ENCODE results near the gene MSL2. TPM values are rescaled to one million over a fixed set of nuclear protein-coding genes. Genes with fewer than 3 reads are reported as not detected.
"Not testable (repeated sequence)": the region's sequence is repeated elsewhere in the genome, so short reads cannot be mapped to it uniquely, and the experiment has no call there.

MSL2 gene
- 52.7 and 59.6 TPM in 2 replicates for total RNA-seq

DNA sequence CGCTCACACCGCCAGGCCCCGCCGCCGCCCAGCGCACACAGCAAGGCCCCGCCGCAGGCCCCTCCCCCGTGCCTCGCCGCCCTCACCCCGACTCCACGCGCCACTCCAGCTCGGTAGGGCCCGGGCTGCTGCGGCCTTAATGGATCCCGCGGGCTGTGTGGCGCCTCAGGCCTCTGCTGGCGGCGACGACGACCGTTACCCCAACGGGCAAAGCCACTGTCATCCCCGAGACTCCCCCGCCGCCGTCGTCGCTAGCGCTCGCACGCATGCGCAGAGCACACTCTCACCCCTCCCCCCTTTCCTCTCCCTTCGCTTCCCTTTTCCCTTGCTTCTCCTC is at the start of gene MSL2:
MSL2 (minus strand) TSS at position 272 of the 337 bp plus-strand sequence. CDS start 1,222 bp downstream, outside the sequence.
- intact Hi-C loops (cut with micrococcal nuclease), result loop anchor here (1.0 to 10.0 kb wide), 9 partner anchors 54 to 1710 kb away; partner anchors contain the start of genes CEP63, EPHB1, NCK1 and PCCB

- intact Hi-C loops (cut with micrococcal nuclease), result no loop called here
Observed at GRCh38 chr3:136245691-136246090, 49.6 kb upstream of the MSL2 start.

GRCh38 chr3:136239094-136239493 is 43.0 kb upstream of the MSL2 start:
- intact Hi-C loops (cut with micrococcal nuclease), result no loop called here

GRCh38 chr3:136237961-136238649 is 42.0 kb upstream of the MSL2 start:
- intact Hi-C loops (cut with micrococcal nuclease), result no loop called here

DNA sequence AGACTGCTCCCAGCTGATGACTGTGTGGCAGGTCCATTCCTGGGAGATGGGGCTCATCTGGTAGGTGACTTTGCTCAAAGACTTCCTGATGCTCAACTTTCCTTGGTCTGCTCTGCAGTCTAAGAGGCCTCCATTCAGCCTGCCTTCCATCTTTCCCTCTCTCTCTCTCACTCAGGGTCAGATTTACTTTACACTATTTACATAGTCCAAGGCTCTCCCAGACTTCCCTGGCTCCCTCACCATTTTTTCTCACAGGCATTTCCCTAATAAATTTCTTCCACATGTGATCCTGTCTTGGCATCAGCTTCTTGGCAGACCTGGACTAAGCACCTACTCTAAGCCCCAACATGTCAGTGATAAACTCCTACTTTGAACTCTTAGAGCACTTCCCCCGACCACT is 41.0 kb upstream of the MSL2 start:
- intact Hi-C loops (cut with micrococcal nuclease), result no loop called here

- intact Hi-C loops (cut with micrococcal nuclease), result no loop called here
Observed at GRCh38 chr3:136236109-136236508, 40.0 kb upstream of the MSL2 start.

GRCh38 chr3:136235545-136235944 is 39.4 kb upstream of the MSL2 start:
- intact Hi-C loops (cut with micrococcal nuclease), result no loop called here

DNA sequence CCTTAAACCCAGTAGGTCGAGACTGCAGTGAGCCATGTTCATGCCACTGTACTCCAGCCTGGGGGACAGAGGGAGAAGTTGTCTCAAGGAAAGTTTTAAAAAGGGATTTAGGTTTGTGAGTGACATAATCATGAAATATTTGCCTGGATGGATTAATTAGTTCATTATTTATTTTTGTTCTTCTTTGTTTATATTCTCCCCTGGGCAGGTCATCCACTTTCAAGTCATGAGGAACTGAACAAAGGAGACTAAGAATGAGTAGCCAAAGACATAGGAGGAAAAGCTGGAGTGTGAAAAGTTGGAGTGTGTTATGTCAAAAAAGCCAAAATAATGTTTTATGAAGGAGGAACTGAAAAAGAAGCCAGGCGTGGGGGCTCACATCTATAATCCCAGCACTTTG is 36.3 kb upstream of the MSL2 start:
- intact Hi-C loops (cut with micrococcal nuclease), result no loop called here

DNA sequence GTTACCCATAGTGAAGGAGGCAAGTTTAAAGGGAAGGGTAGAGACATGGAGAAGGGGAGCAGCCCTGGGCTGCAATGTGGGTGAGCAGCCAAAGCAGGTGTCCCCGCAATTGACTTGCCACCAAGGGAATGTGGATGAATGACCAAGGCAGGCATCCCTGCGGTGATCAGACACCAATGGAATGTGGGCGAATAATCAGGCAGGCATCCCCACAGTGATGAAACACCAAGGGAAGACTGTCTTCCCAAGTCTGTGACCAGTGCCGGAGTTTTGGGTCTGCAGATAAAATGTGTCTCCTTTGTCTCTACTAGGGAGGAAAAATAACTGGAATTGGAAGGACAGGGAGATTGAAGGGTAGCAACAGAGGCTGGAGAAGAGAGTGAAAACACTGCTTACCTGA is 26.6 kb upstream of the MSL2 start:
- intact Hi-C loops (cut with micrococcal nuclease), result not testable (repeated sequence)

DNA sequence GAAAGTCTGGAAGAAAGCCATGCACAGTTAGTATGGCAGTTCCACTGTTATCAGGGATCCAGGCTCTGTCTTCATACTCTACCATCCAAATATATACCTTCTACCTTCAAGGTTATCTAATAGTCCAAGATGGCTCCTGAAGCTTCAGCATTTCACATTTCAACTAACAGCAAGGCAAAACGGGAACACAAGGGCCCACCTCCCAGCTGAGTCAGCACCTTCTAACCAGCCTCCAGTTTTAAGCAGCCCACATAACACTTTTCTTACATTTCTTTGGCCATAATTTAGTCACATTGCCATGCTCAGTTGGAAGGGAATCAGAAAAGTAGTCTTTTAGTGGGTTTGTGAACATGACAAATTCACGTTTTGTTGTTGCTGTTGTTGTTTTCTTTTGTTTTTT is 15.4 kb upstream of the MSL2 start:
- intact Hi-C loops (cut with micrococcal nuclease), result no loop called here

GRCh38 chr3:136209921-136210320 is 13.8 kb upstream of the MSL2 start:
- intact Hi-C loops (cut with micrococcal nuclease), result no loop called here

DNA sequence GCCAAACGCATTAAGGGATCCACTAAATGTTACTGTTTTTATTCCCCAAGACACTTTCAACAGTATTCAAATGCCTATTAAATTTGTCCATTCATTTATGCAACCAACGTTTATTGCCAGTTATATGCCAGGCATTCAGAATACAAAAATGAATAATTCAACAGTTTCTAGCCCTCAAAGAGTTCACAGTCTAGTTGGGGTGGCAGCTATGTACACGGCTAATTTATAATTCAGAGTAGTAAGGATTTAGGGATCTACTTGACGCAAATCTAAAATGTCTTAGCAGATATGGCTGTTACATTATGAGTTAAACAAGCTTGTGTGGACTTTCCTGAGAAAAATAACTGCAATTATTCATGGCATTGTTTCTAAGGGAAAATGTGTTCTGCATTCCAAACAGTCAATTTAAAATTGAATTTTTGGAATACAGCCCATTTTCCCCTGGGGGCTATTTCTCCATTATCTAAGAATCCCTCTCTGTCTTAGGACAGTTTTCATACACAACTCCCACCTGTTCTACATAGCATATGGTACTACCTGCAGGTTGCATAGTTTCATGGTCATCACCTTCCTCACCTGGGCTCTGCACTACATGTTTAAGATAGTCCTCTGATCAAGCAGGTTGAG is 11.5 kb upstream of the MSL2 start:
- intact Hi-C loops (cut with micrococcal nuclease), result no loop called here

- intact Hi-C loops (cut with micrococcal nuclease), result loop anchor here (10.0 kb wide), 1 partner anchor 1404 kb away; the partner anchor contains the start of gene EPHB1
Observed at GRCh38 chr3:136199219-136199618, 3.1 kb upstream of the MSL2 start.

DNA sequence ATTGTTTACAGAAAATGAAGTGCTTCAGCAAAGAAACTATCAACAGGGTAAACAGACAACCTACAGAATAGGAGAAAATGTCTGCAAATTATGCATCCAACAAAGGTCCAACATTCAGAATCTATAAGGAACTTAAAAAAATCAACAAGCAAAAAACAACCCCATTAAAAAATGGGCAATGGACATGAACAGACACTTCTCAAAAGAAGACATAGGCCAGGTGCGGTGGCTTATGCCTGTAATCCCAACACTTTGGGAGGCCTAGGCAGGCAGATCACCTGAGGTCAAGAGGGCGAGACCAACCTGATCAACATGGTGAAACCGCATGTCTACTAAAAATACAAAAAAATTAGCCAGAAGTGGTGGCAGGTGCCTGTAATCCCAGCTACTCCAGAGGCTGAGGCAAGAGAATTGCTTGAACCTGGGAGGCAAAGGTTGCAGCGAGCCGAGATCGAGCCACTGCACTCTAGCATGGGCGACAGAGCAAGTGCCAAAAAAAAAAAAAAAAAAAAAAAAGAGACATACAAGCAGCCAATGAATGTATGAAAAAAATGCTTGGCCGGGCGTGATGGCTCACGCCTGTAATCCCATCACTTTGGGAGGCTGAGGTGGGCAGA is 2.4 kb upstream of the MSL2 start:
- intact Hi-C loops (cut with micrococcal nuclease), result loop anchor here (10.0 kb wide), 1 partner anchor 1404 kb away; the partner anchor contains the start of gene EPHB1

GRCh38 chr3:136197159-136197793 is 1.1 kb upstream of the MSL2 start:
- intact Hi-C loops (cut with micrococcal nuclease), result loop anchor here (2.0 to 10.0 kb wide), 3 partner anchors 156 to 1402 kb away; partner anchors contain the start of gene EPHB1

DNA sequence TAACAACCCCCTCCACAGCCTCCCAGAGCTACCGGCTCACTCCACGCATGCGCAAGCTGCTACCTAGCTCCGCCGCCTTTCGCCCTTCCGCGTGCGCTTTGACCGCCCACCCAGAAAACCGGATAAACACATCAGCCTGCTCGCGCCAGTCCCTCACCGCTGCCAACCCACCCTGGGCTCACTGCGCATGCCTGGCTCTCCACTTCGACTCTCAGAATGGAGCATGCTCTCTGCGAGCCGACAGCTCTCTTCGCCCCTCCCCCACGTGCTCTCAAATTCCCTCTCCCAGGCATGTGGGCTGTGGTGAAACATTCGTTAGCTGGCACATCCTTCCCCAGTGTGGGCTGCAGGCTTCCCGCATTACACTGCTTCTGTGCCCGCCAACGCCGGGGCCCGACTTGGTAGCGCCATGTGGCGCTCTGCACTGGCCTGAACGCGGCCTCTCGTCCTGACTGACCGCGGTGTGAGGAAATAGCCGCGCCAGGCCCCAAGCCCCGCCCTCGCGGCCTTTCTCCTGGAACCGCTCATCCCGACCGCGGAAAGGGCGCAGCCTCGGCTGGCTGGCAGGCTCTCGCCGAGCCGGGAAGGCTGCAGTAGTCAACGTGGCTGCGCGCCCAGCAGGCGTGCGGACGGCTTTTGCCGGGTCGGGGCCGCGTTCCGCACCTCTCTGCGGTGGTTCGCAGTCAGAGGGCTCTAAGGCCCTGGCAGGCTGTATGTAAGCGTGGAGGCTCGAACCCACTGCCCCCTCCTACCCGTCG is 445 bp upstream of the MSL2 start:
- intact Hi-C loops (cut with micrococcal nuclease), result loop anchor here (1.0 to 10.0 kb wide), 9 partner anchors 54 to 1710 kb away; partner anchors contain the start of genes CEP63, EPHB1, NCK1 and PCCB

- intact Hi-C loops (cut with micrococcal nuclease), result loop anchor here (1.0 to 10.0 kb wide), 9 partner anchors 55 to 1709 kb away; partner anchors contain the start of genes CEP63, EPHB1, NCK1 and PCCB
Observed at GRCh38 chr3:136195258-136196063, 674 bp downstream of the MSL2 start.

DNA sequence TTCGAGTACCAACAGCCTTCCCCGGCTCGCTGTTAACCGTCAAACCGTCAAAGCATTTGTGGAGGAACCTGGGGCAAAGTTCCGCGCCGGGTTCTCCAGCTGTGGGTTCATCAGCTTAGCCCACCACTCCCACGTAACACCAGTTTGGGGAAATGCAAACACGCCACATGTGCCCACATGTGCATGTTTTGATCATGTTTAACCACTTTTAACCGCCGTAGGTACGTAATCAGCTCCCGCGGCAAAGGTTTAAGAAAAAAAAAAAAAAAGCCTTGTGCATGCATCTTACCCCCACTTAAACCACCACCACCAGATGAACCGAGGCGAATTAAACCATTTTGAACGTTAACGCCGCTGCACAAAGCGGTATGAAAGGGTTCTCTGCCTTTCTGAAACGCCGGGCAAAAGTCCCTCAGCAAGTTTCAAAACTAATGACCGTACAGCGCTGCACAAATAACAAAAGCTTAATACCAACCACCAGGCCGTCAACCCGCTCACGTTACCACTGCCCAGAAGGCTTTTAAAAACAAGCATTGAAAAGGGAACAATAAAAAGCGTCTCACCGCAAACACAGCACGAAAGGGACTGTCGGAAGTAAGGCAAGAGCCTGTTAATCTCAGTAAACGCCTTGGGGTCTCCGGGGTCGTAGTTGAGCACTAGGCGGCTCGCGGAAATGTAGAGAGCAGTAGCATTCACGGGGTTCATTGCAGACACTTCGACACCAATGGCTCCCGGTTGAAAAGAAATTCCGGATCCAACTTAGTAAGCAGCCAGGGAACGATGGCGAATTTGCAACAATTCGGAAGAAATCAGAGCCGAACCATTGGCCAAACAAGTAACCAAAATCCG is 1.5 kb downstream of the MSL2 start:
- intact Hi-C loops (cut with micrococcal nuclease), result loop anchor here (5.0 to 10.0 kb wide), 2 partner anchors 1400 to 1993 kb away; partner anchors contain the start of genes ARMC8 and EPHB1

Measured in T-helper 1 cell treated with Interleukin-12 subunit alpha and Interleukin-12 subunit beta and Interleukin-4 antibody, amounts not matched to agents 30 ng/mL and 1 ng/mL, for 36 hours (primary cell).